GM19324 (cell line): ENCODE data around the gene SCN8A.

Source experiments
- ATAC-seq: cut with Tn5 transposase; IDR thresholded peaks from one replicate; pipeline ENCODE4 v1.9.1; 2021; ENCODE audit warnings: mild to moderate bottlenecking, moderate library complexity; ENCODE audit not compliant: unreplicated experiment, low FRiP score

The SCN8A gene

GRCh38 chr12:51846911-51847642 is 256.0 kb downstream of the SCN8A start:
- ATAC-seq = no peak

- ATAC-seq = no peak
Measured at GRCh38 chr12:51847643-51848325, 256.8 kb downstream of the SCN8A start.

DNA sequence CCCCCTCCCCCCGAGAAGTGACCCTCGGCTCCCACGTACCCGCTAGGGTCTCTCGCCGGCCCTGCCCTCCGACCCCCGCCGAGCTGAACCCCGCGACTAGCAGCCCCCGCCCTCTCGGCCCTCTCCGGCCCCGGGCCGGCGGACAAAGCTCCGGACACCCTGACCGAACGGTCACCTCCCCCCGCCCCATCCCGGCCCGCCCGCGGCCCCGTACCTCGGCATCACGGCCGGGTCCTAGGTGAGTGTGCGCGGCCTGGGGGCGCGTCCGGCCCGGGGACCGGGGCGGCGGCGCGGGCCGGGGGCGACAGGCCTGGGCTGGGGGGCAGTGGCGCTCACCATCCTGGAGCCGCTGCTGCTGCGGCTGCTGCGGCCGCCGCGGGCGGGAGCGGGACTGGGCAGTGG is 257.3 kb downstream of the SCN8A start, which contains the start of gene FIGNL2:
FIGNL2 (minus strand) TSS at position 393 of the 402 bp plus-strand sequence. CDS start 26,305 bp downstream, outside the sequence.
- no peak for ATAC-seq

GRCh38 chr12:51848841-51849735 is 258.1 kb downstream of the SCN8A start:
- ATAC-seq = no peak

- ATAC-seq = no peak
Measured at GRCh38 chr12:51850081-51850964, 259.3 kb downstream of the SCN8A start.

DNA sequence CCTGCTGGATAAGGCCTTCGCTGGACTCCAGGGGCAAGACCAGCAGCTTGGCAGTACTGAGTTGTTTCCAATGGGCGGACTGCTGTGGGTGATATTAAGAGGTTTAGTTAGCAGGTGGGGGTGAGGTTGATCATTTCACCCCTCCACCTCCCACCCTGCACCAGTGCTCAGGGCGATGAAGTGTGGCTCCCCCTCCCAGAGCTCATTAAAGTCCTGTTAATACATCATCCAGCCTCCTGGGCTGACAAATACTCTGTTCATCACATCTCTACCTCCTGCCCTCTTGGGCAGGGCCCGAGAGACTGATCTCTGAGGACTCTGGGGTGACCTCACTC is 259.9 kb downstream of the SCN8A start:
- no peak for ATAC-seq

GRCh38 chr12:51851413-51852124 is 260.5 kb downstream of the SCN8A start:
- ATAC-seq = no peak

GRCh38 chr12:51852404-51853137 is 261.5 kb downstream of the SCN8A start:
- no peak for ATAC-seq

GRCh38 chr12:51855586-51856428 is 264.8 kb downstream of the SCN8A start:
- no peak for ATAC-seq

GRCh38 chr12:51860986-51861385 is 270.0 kb downstream of the SCN8A start:
- ATAC-seq = no peak
